ENCODE data around the gene WDPCP. TPM values are rescaled to one million over a fixed set of nuclear protein-coding genes. Genes with fewer than 3 reads are reported as not detected.

The WDPCP gene
- polyA plus RNA-seq, 1 of the 3 experiments (the other 2 are of a cell fraction): 3.1 TPM

- H3F3A ChIP-seq (replicated peaks; ENCODE audit: insufficient read depth): no peaks in the 10 kb centered on the region
- TF ChIP-seq PBX3 (IDR thresholded peaks at IDR 0.05) (no peak), TAF1 (IDR thresholded peaks at IDR 0.05; ENCODE audit: borderline replicate concordance, low read depth, low read length) (no peak), MXI1 (IDR thresholded peaks at IDR 0.05; ENCODE audit: low read depth, low read length) (no peak), SMC3 (IDR thresholded peaks at IDR 0.05; ENCODE audit: low read depth, low read length) (no peak), USF1 (IDR thresholded peaks at IDR 0.05; ENCODE audit: borderline replicate concordance, low read depth) (no peak), SIN3A (IDR thresholded peaks at IDR 0.05; ENCODE audit: borderline replicate concordance, low read depth, low read length) (no peak), RFX5 (IDR thresholded peaks at IDR 0.05; ENCODE audit: low read length) (no peak), REST (IDR thresholded peaks at IDR 0.05; ENCODE audit: low read depth, low read length) (no peak), ELF1 (IDR thresholded peaks at IDR 0.05) (no peak), FOXM1 (IDR thresholded peaks at IDR 0.05; ENCODE audit: low read depth) (no peak), RXRA (IDR thresholded peaks at IDR 0.05; ENCODE audit: borderline replicate concordance, low read depth) (no peak), FOXJ3 (CRISPR knock-in tag; IDR thresholded peaks at IDR 0.05) (no peak), EZH2phosphoT487 (IDR thresholded peaks at IDR 0.05; ENCODE audit: borderline replicate concordance, low read depth) (no peak), NFIC (IDR thresholded peaks at IDR 0.05; ENCODE audit: borderline replicate concordance) (no peak), YY1 (IDR thresholded peaks at IDR 0.05; ENCODE audit: low read depth) (no peak), TEAD4 (IDR thresholded peaks at IDR 0.05; ENCODE audit: borderline replicate concordance, insufficient read depth) (no peak)
- H3K79me2 ChIP-seq (ENCODE audit: insufficient read depth): no peaks in the 10 kb centered on the region
- ChIA-PET CTCF (no interaction called here), POLR2A (no interaction called here)
- H3K9ac ChIP-seq: no peak overlapping the region
- H3K27me3 ChIP-seq (ENCODE audit: insufficient read depth): no peaks in the 10 kb centered on the region
- H3K4me2 ChIP-seq: no peak overlapping the region
- H3K27ac ChIP-seq (ENCODE audit: low read depth in 2 of 2, low read length in 1 of 2): no peak overlapping the region
- no peak overlapping the region for H3K4me3 ChIP-seq (ENCODE audit: low read depth in 2 of 2, low read length in 1 of 2)
- H3K4me1 ChIP-seq (ENCODE audit: control insufficient read depth in 1 of 2, insufficient read depth in 2 of 2, low read depth in 1 of 2, low read length in 1 of 2): no peaks in the 10 kb centered on the region
- H2AFZ ChIP-seq (ENCODE audit: low read depth): no peak overlapping the region
- H3K9me2 ChIP-seq: no peaks in the 10 kb centered on the region
- H3K9me3 ChIP-seq: no peaks in the 10 kb centered on the region
- WGBS (ENCODE audit: low lambda C conversion rate): 83% methylated on average over 17 of the region's 31 CpGs
- H3K36me3 ChIP-seq (replicated peaks in 1 of 2; ENCODE audit: control insufficient read depth in 1 of 2, insufficient read depth in 2 of 2, low read length in 1 of 2): no peaks in the 10 kb centered on the region
- no peaks in the 10 kb centered on the region for H4K20me1 ChIP-seq (ENCODE audit: insufficient read depth)
- no peak for DNase-seq
Measured at GRCh38 chr2:63622751-63623150, 34.5 kb upstream of the WDPCP start.
